ENCODE data around the gene FOXD2.

Gene FOXD2

GRCh38 chr1:47435506-47436303, 2.1 kb upstream of the FOXD2 start:
- H3K4me1 ChIP-seq (ENCODE audit: control extremely low read depth in 1 of 4, control insufficient read depth in 4 of 4, insufficient read depth in 4 of 4, low read length in 3 of 4) = peaks cover 6 to 63% (median 49%) of the 10 kb centered on the region in 4 experiments
- H3K36me3 ChIP-seq (ENCODE audit: control insufficient read depth in 4 of 4, insufficient read depth in 4 of 4, low read length in 3 of 4) = no peaks in the 10 kb centered on the region
- DNase-seq = peak in 1 of 3 donors; percentile 42
- no peak overlapping the region for H3K27ac ChIP-seq (ENCODE audit: insufficient read depth in 1 of 2, low read depth in 1 of 2, low read length in 2 of 2, poor library complexity in 1 of 2, severe bottlenecking in 2 of 2)
- ChIA-PET CTCF (interaction anchor here (0.6 to 10.5 kb wide), 22 partner anchors 9 to 674 kb away, joined by 3 to 129 read pairs (median 4); no protein-coding TSS in a partner anchor), POLR2A (no interaction called here)
- no peaks in the 10 kb centered on the region for H3K9me3 ChIP-seq (ENCODE audit: control extremely low read depth in 1 of 5, control insufficient read depth in 4 of 5, insufficient read depth in 2 of 5, low read depth in 1 of 5, low read length in 4 of 5)
- WGBS (ENCODE audit: insufficient coverage) = 89% methylated on average over 3 of the region's 6 CpGs
- H3K4me3 ChIP-seq (ENCODE audit: control insufficient read depth in 1 of 7, extremely low read depth in 1 of 7, insufficient read depth in 4 of 7, low read depth in 2 of 7, low read length in 6 of 7) = no peak overlapping the region
- H3K27me3 ChIP-seq (replicated peaks in 2 of 5; ENCODE audit: control insufficient read depth in 4 of 5, insufficient read depth in 5 of 5, low read length in 4 of 5) = peaks cover 15 to 90% (median 56%) of the 10 kb centered on the region in 5 experiments

GRCh38 chr1:47436304-47436978, 1.4 kb upstream of the FOXD2 start:
- H3K4me1 ChIP-seq (ENCODE audit: control extremely low read depth in 1 of 4, control insufficient read depth in 4 of 4, insufficient read depth in 4 of 4, low read length in 3 of 4) = peaks cover 6 to 60% (median 46%) of the 10 kb centered on the region in 4 experiments
- peak overlapping the region; percentile 40 to 78 (median 70) for H3K4me3 ChIP-seq (ENCODE audit: control insufficient read depth in 1 of 7, extremely low read depth in 1 of 7, insufficient read depth in 4 of 7, low read depth in 2 of 7, low read length in 6 of 7)
- H3K9me3 ChIP-seq (ENCODE audit: control extremely low read depth in 1 of 5, control insufficient read depth in 4 of 5, insufficient read depth in 2 of 5, low read depth in 1 of 5, low read length in 4 of 5) = no peaks in the 10 kb centered on the region
- H3K27ac ChIP-seq (ENCODE audit: insufficient read depth in 1 of 2, low read depth in 1 of 2, low read length in 2 of 2, poor library complexity in 1 of 2, severe bottlenecking in 2 of 2) = peak overlapping the region in 1 of 2 experiments; percentile 34
- peak; percentile 64 to 77 (median 76) for DNase-seq
- POLR2A ChIA-PET = interaction anchor here (0.5 kb wide), 1 partner anchor 275 kb away, joined by 3 read pairs; no protein-coding TSS in a partner anchor
- 8% methylated on average over 12 of the region's 23 CpGs for WGBS (ENCODE audit: insufficient coverage)
- CTCF ChIA-PET = interaction anchor here (0.9 to 10.5 kb wide), 16 partner anchors 12 to 673 kb away, joined by 3 to 129 read pairs (median 8); no protein-coding TSS in a partner anchor
- no peaks in the 10 kb centered on the region for H3K36me3 ChIP-seq (ENCODE audit: control insufficient read depth in 4 of 4, insufficient read depth in 4 of 4, low read length in 3 of 4)
- H3K27me3 ChIP-seq (replicated peaks in 2 of 5; ENCODE audit: control insufficient read depth in 4 of 5, insufficient read depth in 5 of 5, low read length in 4 of 5) = peaks cover 17 to 91% (median 57%) of the 10 kb centered on the region in 5 experiments

GRCh38 chr1:47436979-47437446, 831 bp upstream of the FOXD2 start:
- peaks cover 14 to 91% (median 57%) of the 10 kb centered on the region in 5 experiments for H3K27me3 ChIP-seq (replicated peaks in 2 of 5; ENCODE audit: control insufficient read depth in 4 of 5, insufficient read depth in 5 of 5, low read length in 4 of 5)
- WGBS (ENCODE audit: insufficient coverage) = 0% methylated on average over 20 of the region's 46 CpGs
- peak in 1 of 3 donors; percentile 33 for DNase-seq
- peaks cover 4 to 54% (median 41%) of the 10 kb centered on the region in 4 experiments for H3K4me1 ChIP-seq (ENCODE audit: control extremely low read depth in 1 of 4, control insufficient read depth in 4 of 4, insufficient read depth in 4 of 4, low read length in 3 of 4)
- peak overlapping the region; percentile 40 to 78 (median 70) for H3K4me3 ChIP-seq (ENCODE audit: control insufficient read depth in 1 of 7, extremely low read depth in 1 of 7, insufficient read depth in 4 of 7, low read depth in 2 of 7, low read length in 6 of 7)
- ChIA-PET POLR2A (interaction anchor here (0.5 kb wide), 1 partner anchor 275 kb away, joined by 3 read pairs; no protein-coding TSS in a partner anchor), CTCF (interaction anchor here (0.6 to 10.5 kb wide), 29 partner anchors 8 to 672 kb away, joined by 3 to 129 read pairs (median 3); no protein-coding TSS in a partner anchor)
- peak overlapping the region in 1 of 2 experiments; percentile 34 for H3K27ac ChIP-seq (ENCODE audit: insufficient read depth in 1 of 2, low read depth in 1 of 2, low read length in 2 of 2, poor library complexity in 1 of 2, severe bottlenecking in 2 of 2)
- no peaks in the 10 kb centered on the region for H3K36me3 ChIP-seq (ENCODE audit: control insufficient read depth in 4 of 4, insufficient read depth in 4 of 4, low read length in 3 of 4)
- no peaks in the 10 kb centered on the region for H3K9me3 ChIP-seq (ENCODE audit: control extremely low read depth in 1 of 5, control insufficient read depth in 4 of 5, insufficient read depth in 2 of 5, low read depth in 1 of 5, low read length in 4 of 5)

GRCh38 chr1:47438165-47439016, 547 bp downstream of the FOXD2 start:
- Histone ChIP-seq H3K27me3 (replicated peaks in 2 of 5; ENCODE audit: control insufficient read depth in 4 of 5, insufficient read depth in 5 of 5, low read length in 4 of 5) (peaks cover 11 to 91% (median 61%) of the 10 kb centered on the region in 5 experiments), H3K4me1 (ENCODE audit: control extremely low read depth in 1 of 4, control insufficient read depth in 4 of 4, insufficient read depth in 4 of 4, low read length in 3 of 4) (peaks cover 0 to 41% (median 29%) of the 10 kb centered on the region in 4 experiments), H3K9me3 (ENCODE audit: control extremely low read depth in 1 of 5, control insufficient read depth in 4 of 5, insufficient read depth in 2 of 5, low read depth in 1 of 5, low read length in 4 of 5) (no peaks in the 10 kb centered on the region), H3K27ac (ENCODE audit: insufficient read depth in 1 of 2, low read depth in 1 of 2, low read length in 2 of 2, poor library complexity in 1 of 2, severe bottlenecking in 2 of 2) (no peak overlapping the region), H3K36me3 (ENCODE audit: control insufficient read depth in 4 of 4, insufficient read depth in 4 of 4, low read length in 3 of 4) (no peaks in the 10 kb centered on the region), H3K4me3 (ENCODE audit: control insufficient read depth in 1 of 7, extremely low read depth in 1 of 7, insufficient read depth in 4 of 7, low read depth in 2 of 7, low read length in 6 of 7) (peak overlapping the region; percentile 10 to 78 (median 68))
- POLR2A ChIA-PET = no interaction called here
- WGBS (ENCODE audit: insufficient coverage) = under 1% methylated on average over 99 of the region's 117 CpGs
- DNase-seq = peak in 2 of 3 donors; percentile 48 to 56
- CTCF ChIA-PET = interaction anchor here (0.9 to 10.5 kb wide), 13 partner anchors 9 to 299 kb away, joined by 3 to 129 read pairs (median 4); no protein-coding TSS in a partner anchor

- H3K36me3 ChIP-seq (ENCODE audit: control insufficient read depth in 4 of 4, insufficient read depth in 4 of 4, low read length in 3 of 4) = no peaks in the 10 kb centered on the region
- DNase-seq = peak in 2 of 3 donors; percentile 50 to 63
- POLR2A ChIA-PET = no interaction called here
- peaks cover 11 to 91% (median 56%) of the 10 kb centered on the region in 5 experiments for H3K27me3 ChIP-seq (replicated peaks in 2 of 5; ENCODE audit: control insufficient read depth in 4 of 5, insufficient read depth in 5 of 5, low read length in 4 of 5)
- H3K4me1 ChIP-seq (ENCODE audit: control extremely low read depth in 1 of 4, control insufficient read depth in 4 of 4, insufficient read depth in 4 of 4, low read length in 3 of 4) = peaks cover 0 to 39% (median 25%) of the 10 kb centered on the region in 4 experiments
- CTCF ChIA-PET = interaction anchor here (7.9 to 10.5 kb wide), 2 partner anchors 9 to 269 kb away, joined by 63 to 129 read pairs; no protein-coding TSS in a partner anchor
- H3K27ac ChIP-seq (ENCODE audit: insufficient read depth in 1 of 2, low read depth in 1 of 2, low read length in 2 of 2, poor library complexity in 1 of 2, severe bottlenecking in 2 of 2) = no peak overlapping the region
- peak overlapping the region in 2 of 7 experiments; percentile 11 to 30 for H3K4me3 ChIP-seq (ENCODE audit: control insufficient read depth in 1 of 7, extremely low read depth in 1 of 7, insufficient read depth in 4 of 7, low read depth in 2 of 7, low read length in 6 of 7)
- 5% methylated on average over 78 of the region's 86 CpGs for WGBS (ENCODE audit: insufficient coverage)
- no peaks in the 10 kb centered on the region for H3K9me3 ChIP-seq (ENCODE audit: control extremely low read depth in 1 of 5, control insufficient read depth in 4 of 5, insufficient read depth in 2 of 5, low read depth in 1 of 5, low read length in 4 of 5)
Observed at GRCh38 chr1:47439017-47439818, 1.4 kb downstream of the FOXD2 start.
